Erythroblast (primary cell): ENCODE data around the gene PARD3.

Source experiments
- GATA1 ChIP-seq: IDR thresholded peaks from 2 replicates; pipeline ENCODE4 v1.6.1; 2011; ENCODE audit warnings: low read depth, mild to moderate bottlenecking, control low read depth, low read length, moderate library complexity
- POLR2A ChIP-seq: IDR thresholded peaks from 2 replicates; pipeline ENCODE4 v1.6.1; 2011; ENCODE audit warnings: mild to moderate bottlenecking, low read length

GRCh38 chr10:34690383-34691049 is 124.6 kb downstream of the PARD3 start:
- TF ChIP-seq POLR2A (no peak), GATA1 (no peak)
